Osteocyte (in vitro differentiated cells): ENCODE data around the gene TACC2. TPM values are rescaled to one million over a fixed set of nuclear protein-coding genes. Genes with fewer than 3 reads are reported as not detected.
"Not testable (repeated sequence)": the region's sequence is repeated elsewhere in the genome, so short reads cannot be mapped to it uniquely, and the experiment has no call there.

Experiments used
- DNase-seq: peaks from one replicate; pipeline ENCODE4 v3.0.0; 2021; ENCODE audit warnings: mixed read lengths; ENCODE audit not compliant: unreplicated experiment; ENCODE audit errors: extremely low spot score
- H3K27ac Mint-ChIP-seq: one replicate; pipeline ENCODE4 v1.8.0; 2021; ENCODE audit warnings: mild to moderate bottlenecking, mixed read lengths; ENCODE audit not compliant: unreplicated experiment
- H3K27me3 Mint-ChIP-seq: one replicate; pipeline ENCODE4 v1.8.0; 2021; ENCODE audit warnings: mixed read lengths; ENCODE audit not compliant: unreplicated experiment
- H3K36me3 Mint-ChIP-seq: one replicate; pipeline ENCODE4 v1.8.0; 2021; ENCODE audit warnings: mixed read lengths; ENCODE audit not compliant: unreplicated experiment
- H3K4me1 Mint-ChIP-seq: one replicate; pipeline ENCODE4 v1.8.0; 2021; ENCODE audit warnings: mixed read lengths; ENCODE audit not compliant: unreplicated experiment
- H3K4me3 Mint-ChIP-seq: one replicate; pipeline ENCODE4 v1.8.0; 2021; ENCODE audit warnings: mild to moderate bottlenecking, moderate library complexity, mixed read lengths; ENCODE audit not compliant: unreplicated experiment
- H3K9me3 Mint-ChIP-seq: one replicate; pipeline ENCODE4 v1.8.0; 2021; ENCODE audit warnings: mixed read lengths; ENCODE audit not compliant: unreplicated experiment
- total RNA-seq: library from RNA; stranded (reverse); gene quantifications from 2 replicates; pipeline ENCODE4 v1.2.1, GENCODE V29; 2021
- TF ChIP-seq, protein P1 (sequence below): fragments of 200-600 bp; sonication (generic); IDR thresholded peaks from 2 replicates; pipeline ENCODE4 v1.5.0; 2021; ENCODE audit warnings: antibody characterized with exemption, mild to moderate bottlenecking, moderate library complexity

TACC2 gene
- total RNA-seq, 1 donor from 2014 or later, result 64.2 TPM

DNA sequence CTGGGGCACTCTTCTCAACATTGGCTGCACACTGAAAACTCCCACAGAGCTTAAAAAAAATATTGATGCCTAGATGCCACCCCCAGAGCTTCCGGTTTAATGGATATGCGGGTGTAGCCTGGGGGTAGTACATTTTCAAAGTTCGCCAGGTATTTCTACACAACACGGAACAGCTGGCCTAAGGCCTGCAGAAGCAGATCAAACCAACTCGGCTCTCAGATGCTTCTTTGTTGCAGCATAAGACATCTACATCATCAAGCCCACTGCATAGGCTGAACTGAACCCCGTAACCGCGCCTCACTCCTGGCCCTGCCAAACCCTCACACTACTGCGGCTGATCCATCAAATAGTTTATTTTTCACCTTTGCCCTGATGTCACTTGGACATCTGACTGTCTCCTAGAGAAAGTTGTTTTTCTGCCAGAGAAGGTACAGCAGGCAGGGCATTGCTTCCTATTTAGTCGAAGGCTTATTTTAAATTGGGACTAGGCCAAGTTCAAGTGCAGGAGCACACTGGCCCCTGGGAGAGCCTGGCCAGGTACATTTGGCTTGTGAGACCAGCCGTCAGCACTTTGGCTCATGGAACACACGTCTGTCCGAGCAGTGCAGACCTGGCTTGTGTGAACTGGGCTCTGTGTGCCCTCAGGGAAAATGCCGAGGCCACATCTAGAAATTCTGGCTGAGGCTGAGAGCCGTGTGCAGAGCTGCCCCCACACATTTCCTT, 113.3 kb downstream of the TACC2 start:
- TF ChIP-seq, protein P1, sequence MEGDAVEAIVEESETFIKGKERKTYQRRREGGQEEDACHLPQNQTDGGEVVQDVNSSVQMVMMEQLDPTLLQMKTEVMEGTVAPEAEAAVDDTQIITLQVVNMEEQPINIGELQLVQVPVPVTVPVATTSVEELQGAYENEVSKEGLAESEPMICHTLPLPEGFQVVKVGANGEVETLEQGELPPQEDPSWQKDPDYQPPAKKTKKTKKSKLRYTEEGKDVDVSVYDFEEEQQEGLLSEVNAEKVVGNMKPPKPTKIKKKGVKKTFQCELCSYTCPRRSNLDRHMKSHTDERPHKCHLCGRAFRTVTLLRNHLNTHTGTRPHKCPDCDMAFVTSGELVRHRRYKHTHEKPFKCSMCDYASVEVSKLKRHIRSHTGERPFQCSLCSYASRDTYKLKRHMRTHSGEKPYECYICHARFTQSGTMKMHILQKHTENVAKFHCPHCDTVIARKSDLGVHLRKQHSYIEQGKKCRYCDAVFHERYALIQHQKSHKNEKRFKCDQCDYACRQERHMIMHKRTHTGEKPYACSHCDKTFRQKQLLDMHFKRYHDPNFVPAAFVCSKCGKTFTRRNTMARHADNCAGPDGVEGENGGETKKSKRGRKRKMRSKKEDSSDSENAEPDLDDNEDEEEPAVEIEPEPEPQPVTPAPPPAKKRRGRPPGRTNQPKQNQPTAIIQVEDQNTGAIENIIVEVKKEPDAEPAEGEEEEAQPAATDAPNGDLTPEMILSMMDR, result no peak
- H3K4me1 Mint-ChIP-seq, result peaks cover 26% of the 10 kb centered on the region
- H3K27ac Mint-ChIP-seq, result no peak overlapping the region
- H3K9me3 Mint-ChIP-seq, result no peaks in the 10 kb centered on the region
- H3K4me3 Mint-ChIP-seq, result no peak overlapping the region
- no peaks in the 10 kb centered on the region for H3K36me3 Mint-ChIP-seq
- no peak for DNase-seq
- no peaks in the 10 kb centered on the region for H3K27me3 Mint-ChIP-seq

DNA sequence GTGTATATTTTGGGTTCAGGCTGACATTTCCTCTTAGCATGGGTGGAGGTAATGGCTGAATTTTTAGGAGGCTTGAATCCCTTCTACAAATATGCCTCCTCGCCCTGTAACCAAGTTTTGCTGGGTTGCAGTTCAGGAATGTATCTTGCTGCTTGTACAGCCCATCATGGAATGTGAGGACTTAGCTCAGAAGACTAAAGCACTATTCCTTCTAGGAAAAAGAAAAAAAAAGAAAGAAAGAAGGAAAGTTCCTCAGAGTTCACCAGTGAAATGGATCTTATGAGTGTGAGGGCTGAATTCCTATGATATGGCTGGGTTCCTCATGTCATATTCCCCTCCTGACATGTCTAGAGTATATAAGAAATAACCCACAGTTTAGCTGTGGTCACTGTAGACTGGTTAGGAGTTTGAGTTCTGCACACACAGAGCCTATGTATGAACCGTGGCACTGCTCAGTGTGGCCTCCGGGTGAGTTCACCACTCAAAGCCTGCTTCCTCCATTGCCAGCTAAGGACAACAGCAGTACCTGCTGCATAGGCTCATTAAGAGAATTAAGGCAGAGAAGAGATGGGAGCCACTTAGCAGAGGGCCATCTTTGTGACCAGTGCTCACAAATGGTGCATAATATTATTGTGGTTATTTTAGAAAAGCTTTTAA, 114.0 kb downstream of the TACC2 start:
- Mint-ChIP-seq H3K4me1 (peaks cover 26% of the 10 kb centered on the region), H3K27me3 (no peaks in the 10 kb centered on the region), H3K4me3 (no peak overlapping the region), H3K9me3 (no peaks in the 10 kb centered on the region), H3K27ac (peak overlapping the region; percentile 34), H3K36me3 (no peaks in the 10 kb centered on the region)
- TF ChIP-seq, protein P1, result no peak
- no peak for DNase-seq

DNA sequence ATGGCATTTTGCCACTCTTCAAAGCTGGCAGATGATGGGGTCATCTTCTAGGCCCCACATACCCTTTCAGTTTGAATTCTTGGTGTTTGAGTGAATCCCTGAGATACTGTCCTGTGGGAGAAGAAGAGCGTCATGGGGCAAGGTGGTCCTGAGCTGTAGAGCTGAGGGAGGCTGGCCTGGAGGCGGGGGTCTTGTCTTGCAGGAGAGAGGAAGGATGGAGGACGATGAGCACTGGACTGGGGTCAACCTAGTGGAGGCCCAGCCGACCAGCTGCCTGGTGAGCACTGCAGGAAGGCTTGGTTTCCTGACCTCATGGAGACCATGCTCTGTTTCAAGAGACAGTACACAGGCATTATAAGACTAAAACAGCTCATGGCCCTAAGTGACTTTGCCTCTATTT, 114.6 kb downstream of the TACC2 start:
- no peaks in the 10 kb centered on the region for H3K27me3 Mint-ChIP-seq
- TF ChIP-seq, protein P1, result no peak
- no peak overlapping the region for H3K4me3 Mint-ChIP-seq
- no peak for DNase-seq
- peaks cover 26% of the 10 kb centered on the region for H3K4me1 Mint-ChIP-seq
- no peaks in the 10 kb centered on the region for H3K9me3 Mint-ChIP-seq
- H3K36me3 Mint-ChIP-seq, result no peaks in the 10 kb centered on the region
- no peak overlapping the region for H3K27ac Mint-ChIP-seq

DNA sequence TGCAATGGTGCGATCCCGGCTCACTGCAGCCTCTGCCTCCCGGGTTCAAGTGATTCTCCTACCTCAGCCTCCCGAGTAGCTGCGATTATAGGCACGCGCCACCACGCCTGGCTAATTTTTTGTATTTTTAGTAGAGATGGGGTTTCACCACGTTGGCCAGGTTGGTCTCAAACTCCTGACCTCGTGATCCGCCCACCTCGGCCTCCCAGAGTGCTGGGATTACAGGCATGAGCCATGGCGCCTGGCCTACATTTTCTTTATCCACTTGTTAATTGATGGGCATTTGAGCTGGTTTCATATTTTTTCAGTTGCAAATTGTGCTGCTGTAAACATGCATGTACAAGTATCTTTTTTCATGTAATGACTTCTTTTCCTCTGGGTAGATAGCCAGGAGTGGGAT, 119.8 kb downstream of the TACC2 start:
- not testable (repeated sequence) for H3K9me3 Mint-ChIP-seq, H3K4me3 Mint-ChIP-seq, H3K27me3 Mint-ChIP-seq, H3K27ac Mint-ChIP-seq, H3K36me3 Mint-ChIP-seq, DNase-seq
- H3K4me1 Mint-ChIP-seq, result peaks cover 11% of the 10 kb centered on the region

DNA sequence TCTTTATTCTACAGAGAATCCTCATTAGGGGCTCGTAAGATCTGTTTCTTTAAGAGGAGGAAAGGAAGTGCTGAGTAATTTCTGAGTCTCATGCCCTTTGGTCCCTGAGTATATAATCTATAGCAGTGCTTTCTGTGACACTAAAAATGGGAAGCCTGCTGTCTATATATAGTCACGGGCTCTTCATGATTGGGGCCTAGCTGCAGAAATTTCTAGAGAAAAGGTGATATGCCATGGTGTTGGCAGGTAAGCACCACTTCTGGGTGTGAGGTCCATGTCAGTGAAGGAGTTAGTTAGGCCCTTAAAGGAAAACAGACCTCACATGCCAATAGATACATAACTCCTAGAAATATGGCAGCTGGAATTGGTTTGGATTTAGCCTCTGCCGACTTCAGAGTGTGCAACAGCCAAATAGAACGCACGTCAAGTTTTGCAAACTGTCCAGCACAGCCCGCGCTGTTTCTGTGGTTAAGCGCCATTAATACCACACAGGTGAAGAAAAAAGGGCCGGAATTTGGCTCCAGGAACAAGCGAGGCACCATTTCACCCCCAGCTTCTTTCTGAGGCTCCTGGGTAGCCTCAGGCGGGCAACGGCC, 123.2 kb downstream of the TACC2 start:
- Mint-ChIP-seq H3K9me3 (no peaks in the 10 kb centered on the region), H3K4me1 (peaks cover 44% of the 10 kb centered on the region), H3K27me3 (no peaks in the 10 kb centered on the region), H3K36me3 (no peaks in the 10 kb centered on the region), H3K4me3 (peak overlapping the region; percentile 83), H3K27ac (peak overlapping the region; percentile 95)
- no peak for DNase-seq
- TF ChIP-seq, protein P1, result no peak
